ENCODE data around the gene HSD17B3.
"Not testable (repeated sequence)": the region's sequence is repeated elsewhere in the genome, so short reads cannot be mapped to it uniquely, and the experiment has no call there.

HSD17B3 gene

DNA sequence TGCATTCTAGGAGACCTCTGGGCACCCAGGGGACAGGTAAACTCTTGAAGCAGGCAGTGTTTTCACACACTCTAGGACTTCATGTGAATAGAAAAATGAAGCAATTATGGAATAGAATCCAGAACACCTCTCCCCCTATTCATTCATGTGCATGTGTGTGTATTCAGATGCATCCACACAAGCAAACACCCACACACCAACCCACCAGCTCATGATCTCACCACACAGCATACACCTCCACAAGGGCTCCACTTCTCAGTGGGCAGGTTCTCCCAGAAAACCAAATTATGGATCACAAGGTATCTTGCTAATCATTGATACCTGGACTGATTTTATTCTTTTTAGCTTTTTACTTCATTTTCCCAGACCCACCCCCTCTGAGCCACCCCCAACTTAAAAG, 21.2 kb upstream of the HSD17B3 start:
- H3K4me3 ChIP-seq (ENCODE audit: low read depth, low read length) = no peak overlapping the region
- TF ChIP-seq, protein P1, sequence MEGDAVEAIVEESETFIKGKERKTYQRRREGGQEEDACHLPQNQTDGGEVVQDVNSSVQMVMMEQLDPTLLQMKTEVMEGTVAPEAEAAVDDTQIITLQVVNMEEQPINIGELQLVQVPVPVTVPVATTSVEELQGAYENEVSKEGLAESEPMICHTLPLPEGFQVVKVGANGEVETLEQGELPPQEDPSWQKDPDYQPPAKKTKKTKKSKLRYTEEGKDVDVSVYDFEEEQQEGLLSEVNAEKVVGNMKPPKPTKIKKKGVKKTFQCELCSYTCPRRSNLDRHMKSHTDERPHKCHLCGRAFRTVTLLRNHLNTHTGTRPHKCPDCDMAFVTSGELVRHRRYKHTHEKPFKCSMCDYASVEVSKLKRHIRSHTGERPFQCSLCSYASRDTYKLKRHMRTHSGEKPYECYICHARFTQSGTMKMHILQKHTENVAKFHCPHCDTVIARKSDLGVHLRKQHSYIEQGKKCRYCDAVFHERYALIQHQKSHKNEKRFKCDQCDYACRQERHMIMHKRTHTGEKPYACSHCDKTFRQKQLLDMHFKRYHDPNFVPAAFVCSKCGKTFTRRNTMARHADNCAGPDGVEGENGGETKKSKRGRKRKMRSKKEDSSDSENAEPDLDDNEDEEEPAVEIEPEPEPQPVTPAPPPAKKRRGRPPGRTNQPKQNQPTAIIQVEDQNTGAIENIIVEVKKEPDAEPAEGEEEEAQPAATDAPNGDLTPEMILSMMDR (IDR thresholded peaks at IDR 0.05; ENCODE audit: low read depth, low read length) = no peak
- in situ Hi-C loops (cut with HindIII; ENCODE audit: low sequenced_read_pairs) = no loop called here
- DNase-seq (ENCODE audit: low read depth, low spot score) = no peak

DNA sequence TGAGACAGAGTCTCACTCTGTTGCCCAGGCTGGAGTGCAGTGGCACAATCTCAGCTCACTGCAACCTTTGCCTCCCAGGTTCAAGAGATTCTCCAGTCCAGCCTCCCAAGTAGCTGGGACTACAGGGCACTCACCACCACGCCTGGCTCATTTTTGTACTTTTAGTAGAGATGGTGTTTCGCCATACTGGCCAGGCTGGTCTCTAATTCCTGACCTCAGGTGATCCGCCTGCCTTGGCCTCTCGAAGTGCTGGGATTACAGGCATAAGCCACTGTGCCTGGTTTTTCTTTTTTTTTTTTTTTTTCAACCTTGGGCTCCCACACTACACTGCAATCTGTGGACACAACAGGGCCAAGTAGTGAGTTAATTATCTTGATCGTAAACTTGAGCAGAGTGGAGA, 20.8 kb upstream of the HSD17B3 start:
- DNase-seq (ENCODE audit: low read depth, low spot score); H3K4me3 ChIP-seq (ENCODE audit: low read depth, low read length); in situ Hi-C loops (cut with HindIII; ENCODE audit: low sequenced_read_pairs): not testable (repeated sequence)

DNA sequence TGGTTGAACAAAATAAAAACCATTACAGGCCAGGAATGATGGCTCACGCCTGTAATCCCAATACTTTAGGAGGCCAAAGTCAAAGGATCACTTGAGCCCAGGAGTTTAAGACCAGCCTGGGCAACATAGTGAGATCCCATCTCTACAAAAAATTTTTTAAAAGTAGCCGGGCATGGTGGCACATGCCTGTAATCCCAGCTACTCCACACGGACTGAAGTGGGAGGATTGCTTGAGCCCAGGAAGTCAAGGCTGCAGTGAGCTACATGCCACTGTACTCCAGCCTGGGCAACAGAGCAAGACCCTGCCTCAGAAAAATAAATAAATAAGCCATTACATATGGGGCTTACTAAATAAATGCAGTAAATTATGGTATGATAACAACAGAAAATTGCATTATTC, 20.2 kb upstream of the HSD17B3 start:
- DNase-seq (ENCODE audit: low read depth, low spot score); in situ Hi-C loops (cut with HindIII; ENCODE audit: low sequenced_read_pairs); H3K4me3 ChIP-seq (ENCODE audit: low read depth, low read length): not testable (repeated sequence)

DNA sequence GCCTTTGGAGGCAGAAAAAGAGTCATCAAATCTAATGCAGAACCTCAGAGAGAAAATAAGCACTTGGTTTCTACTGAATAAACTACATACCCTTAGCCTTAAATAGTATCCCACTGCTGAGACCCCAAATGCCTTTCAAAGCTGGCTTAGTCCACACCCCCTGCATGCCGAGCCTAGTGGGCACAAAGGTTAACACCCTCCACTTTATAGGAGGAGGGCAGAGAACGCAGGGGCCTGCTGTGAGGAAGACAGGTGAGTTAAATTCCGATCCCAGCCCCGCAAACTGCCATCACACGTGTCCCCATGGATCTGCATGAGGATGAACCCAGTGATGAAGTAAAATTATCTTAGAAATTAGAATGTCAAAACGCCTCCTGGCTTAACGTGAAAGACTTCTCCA, 19.5 kb upstream of the HSD17B3 start:
- H3K4me3 ChIP-seq (ENCODE audit: low read depth, low read length) = no peak overlapping the region
- TF ChIP-seq, protein P1 (IDR thresholded peaks at IDR 0.05; ENCODE audit: low read depth, low read length) = no peak
- no peak for DNase-seq (ENCODE audit: low read depth, low spot score)
- in situ Hi-C loops (cut with HindIII; ENCODE audit: low sequenced_read_pairs) = no loop called here

DNA sequence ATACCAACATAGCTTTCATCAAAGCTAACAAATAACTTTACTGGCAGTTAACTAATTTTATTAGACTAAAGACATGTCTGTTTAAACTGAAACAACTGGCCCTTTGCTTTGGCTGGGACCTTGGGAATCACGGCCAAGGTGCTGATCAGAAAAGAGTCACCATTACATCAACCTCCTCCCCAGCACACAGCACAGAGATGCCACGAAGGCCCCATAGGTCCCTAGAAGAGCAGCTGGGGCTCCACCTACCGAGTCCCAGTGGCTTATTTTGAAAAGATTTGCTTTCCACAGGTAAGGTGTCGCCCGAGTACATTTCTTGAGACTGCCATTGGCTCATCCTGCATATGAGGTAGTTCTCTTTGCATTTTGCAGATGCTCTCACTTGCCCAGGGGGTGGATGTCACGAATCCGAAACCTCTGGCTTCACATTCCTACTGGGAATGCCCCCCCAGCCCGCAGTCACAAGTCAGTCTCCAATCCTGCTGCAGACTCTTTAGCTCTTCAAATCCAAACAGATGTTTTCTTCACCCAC, 18.8 kb upstream of the HSD17B3 start:
- in situ Hi-C loops (cut with HindIII; ENCODE audit: low sequenced_read_pairs) = no loop called here
- no peak for DNase-seq (ENCODE audit: low read depth, low spot score)
- no peak overlapping the region for H3K4me3 ChIP-seq (ENCODE audit: low read depth, low read length)
- TF ChIP-seq, protein P1 (IDR thresholded peaks at IDR 0.05; ENCODE audit: low read depth, low read length) = no peak

DNA sequence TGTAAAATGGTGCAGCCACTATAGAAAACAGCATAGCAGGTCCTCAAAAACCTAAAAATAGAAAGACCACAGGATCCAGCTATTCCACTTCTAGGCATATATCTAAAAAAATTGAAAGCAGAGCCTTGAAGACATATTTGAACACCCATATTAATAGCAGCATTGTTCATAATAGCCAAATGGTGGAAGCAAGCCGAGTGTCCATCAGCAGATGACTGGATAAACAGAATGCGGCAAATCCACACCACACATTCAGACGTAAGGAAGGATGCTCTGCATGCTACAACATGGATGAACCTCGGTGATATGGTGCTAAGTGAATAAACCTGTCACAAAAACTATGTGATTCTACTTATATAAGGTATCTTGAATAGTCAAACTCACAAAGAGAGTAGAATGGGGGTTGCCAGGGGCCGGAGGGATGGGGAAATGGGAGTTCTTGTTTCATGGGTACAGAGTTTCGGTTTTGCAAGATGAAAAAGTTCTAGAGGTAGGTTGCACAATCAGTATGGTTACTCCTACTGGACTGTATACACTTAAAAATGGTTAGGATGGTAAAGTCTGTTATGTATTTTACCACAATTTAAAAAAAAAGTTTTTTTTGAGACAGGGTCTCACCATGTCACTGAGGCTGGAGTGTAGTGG, 17.1 kb upstream of the HSD17B3 start:
- in situ Hi-C loops (cut with HindIII; ENCODE audit: low sequenced_read_pairs) = no loop called here
- no peak for DNase-seq (ENCODE audit: low read depth, low spot score)
- H3K4me3 ChIP-seq (ENCODE audit: low read depth, low read length) = no peak overlapping the region
- TF ChIP-seq, protein P1 (IDR thresholded peaks at IDR 0.05; ENCODE audit: low read depth, low read length) = no peak

DNA sequence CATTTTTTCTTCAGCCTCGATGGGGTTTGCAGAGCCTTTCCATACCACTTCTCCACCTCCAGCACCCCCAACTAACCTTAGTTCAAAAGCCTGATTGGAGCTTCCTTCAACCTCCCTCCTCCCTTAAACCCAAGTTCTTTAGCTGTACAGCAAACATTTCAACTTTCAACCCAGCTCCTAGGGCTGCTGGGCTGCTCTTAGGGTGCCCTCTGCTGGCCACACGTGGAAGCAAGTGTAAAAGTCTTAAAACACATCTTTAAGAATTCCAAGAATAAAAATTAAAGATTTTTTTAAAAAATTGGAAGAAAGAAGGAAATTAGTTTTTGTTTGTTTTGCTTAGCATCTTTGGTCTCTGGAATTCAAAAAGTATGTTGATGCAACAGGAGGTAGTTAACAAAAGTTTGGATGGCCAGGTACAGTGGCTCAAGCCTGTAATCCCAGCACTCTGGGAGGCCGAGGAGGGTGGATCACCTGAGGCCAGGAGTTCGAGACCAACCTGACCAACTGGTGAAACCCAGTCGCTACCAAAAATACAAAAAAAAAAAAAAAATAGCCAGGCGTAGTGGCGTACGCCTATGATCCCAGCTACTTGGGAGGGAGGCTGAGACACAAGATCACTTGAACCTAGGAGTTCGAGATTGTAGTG, 15.5 kb upstream of the HSD17B3 start:
- in situ Hi-C loops (cut with HindIII; ENCODE audit: low sequenced_read_pairs) = no loop called here
- H3K4me3 ChIP-seq (ENCODE audit: low read depth, low read length) = no peak overlapping the region
- DNase-seq (ENCODE audit: low read depth, low spot score) = peak; percentile 69
- TF ChIP-seq, protein P1 (IDR thresholded peaks at IDR 0.05; ENCODE audit: low read depth, low read length) = peak; percentile 94
